Measurements from ENCODE around the gene KLRC3. TPM values are rescaled to one million over a fixed set of nuclear protein-coding genes. Genes with fewer than 3 reads are reported as not detected.

Gene KLRC3
- total RNA-seq, 1 experiment from 2014 or later = not detected

GRCh38 chr12:10364815-10365622, 55.4 kb downstream of the KLRC3 start:
- H3K4me1 Mint-ChIP-seq (ENCODE audit: low read depth, unreplicated experiment) = peaks cover 49% of the 10 kb centered on the region
- H3K4me3 Mint-ChIP-seq (ENCODE audit: low read depth, unreplicated experiment) = no peak overlapping the region
- DNase-seq = peak; percentile 72
- intact Hi-C loops (cut with micrococcal nuclease; ENCODE audit: unreplicated experiment) = loop anchor here (2.0 to 10.0 kb wide), 3 partner anchors 34 to 310 kb away; partner anchors contain the start of gene STYK1
- peaks cover 22% of the 10 kb centered on the region for H3K36me3 Mint-ChIP-seq (ENCODE audit: insufficient read depth, unreplicated experiment)
- BruUV-seq (replicated peaks) = no TSS peak
- no peaks in the 10 kb centered on the region for H3K9me3 Mint-ChIP-seq (ENCODE audit: low read depth, unreplicated experiment)
- CTCF ChIA-PET = interaction anchor here (1.2 kb wide), 1 partner anchor 198 kb away, joined by 3 read pairs; no protein-coding TSS in a partner anchor
- no peak for TF ChIP-seq CTCF (IDR thresholded peaks at IDR 0.05; ENCODE audit: unreplicated experiment)
- no peaks in the 10 kb centered on the region for H3K27me3 Mint-ChIP-seq (ENCODE audit: unreplicated experiment)
- no peak overlapping the region for H3K27ac Mint-ChIP-seq (ENCODE audit: unreplicated experiment)

DNA sequence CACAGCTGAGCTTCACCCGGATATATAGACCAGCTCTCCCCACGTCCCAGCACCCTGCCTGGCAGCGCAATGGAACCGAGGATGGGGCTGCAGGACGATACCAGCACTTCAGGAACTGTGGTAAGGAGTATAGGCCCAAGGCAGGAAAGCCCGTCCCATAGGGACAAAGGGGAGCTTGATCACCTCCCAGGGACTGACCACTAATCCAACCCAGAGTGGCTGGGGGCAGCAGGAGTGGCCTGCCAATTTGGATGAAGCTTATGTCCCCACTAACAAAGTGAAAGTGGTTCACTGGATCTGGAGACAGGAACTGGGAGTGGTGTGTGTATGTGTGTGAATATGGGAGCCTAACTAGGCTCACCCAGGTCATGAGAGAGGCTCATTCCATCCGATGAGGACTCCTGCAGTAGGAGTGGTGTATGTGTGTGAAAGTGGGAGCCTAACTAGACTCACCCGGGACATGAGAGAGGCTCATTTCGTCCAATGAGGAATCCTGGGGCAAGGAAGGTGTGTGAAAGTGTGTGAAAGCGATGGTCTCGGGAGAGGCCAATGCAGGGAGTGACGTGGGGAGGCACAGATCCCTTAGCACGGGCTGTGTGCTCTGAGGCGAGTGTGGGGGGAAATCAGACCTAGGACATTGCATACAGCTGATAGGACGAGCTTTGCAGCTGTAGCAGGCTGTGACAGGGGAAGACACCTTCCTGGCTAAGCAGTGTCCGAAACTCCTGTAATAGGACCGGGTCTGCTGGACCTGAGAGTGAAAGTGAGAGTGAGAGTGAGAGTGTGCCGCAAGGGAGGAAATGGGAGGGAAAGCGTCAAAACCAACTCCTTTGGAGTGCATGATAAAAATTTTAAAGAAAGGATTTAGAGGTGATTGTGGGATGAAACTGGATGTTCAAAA, 56.2 kb downstream of the KLRC3 start:
- no peak for DNase-seq
- H3K27ac Mint-ChIP-seq (ENCODE audit: unreplicated experiment) = no peak overlapping the region
- CTCF ChIA-PET = interaction anchor here (1.2 kb wide), 1 partner anchor 198 kb away, joined by 3 read pairs; no protein-coding TSS in a partner anchor

DNA sequence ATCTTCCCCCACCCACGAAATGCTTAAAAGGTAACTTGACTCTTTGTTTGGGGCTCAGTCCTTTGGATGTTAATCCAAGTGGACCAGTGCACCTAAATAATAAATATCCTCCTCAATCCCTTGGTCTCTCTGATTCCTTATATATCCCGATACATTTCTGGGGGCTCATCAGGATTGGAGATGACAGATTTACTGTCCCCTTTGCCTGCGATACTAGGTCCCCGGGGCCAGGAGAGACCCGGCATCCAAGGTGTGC, 56.8 kb downstream of the KLRC3 start:
- H3K4me1 Mint-ChIP-seq (ENCODE audit: low read depth, unreplicated experiment) = peaks cover 43% of the 10 kb centered on the region

More for the DNA sequence above, 56.2 kb downstream of the KLRC3 start:
- H3K4me3 Mint-ChIP-seq (ENCODE audit: low read depth, unreplicated experiment) = no peak overlapping the region
- peaks cover 43% of the 10 kb centered on the region for H3K4me1 Mint-ChIP-seq (ENCODE audit: low read depth, unreplicated experiment)
- no peak for TF ChIP-seq CTCF (IDR thresholded peaks at IDR 0.05; ENCODE audit: unreplicated experiment)
- BruUV-seq (replicated peaks) = TSS peak; percentile 60
- intact Hi-C loops (cut with micrococcal nuclease; ENCODE audit: unreplicated experiment) = loop anchor here (2.0 to 10.0 kb wide), 3 partner anchors 33 to 311 kb away; partner anchors contain the start of gene STYK1
- peaks cover 22% of the 10 kb centered on the region for H3K36me3 Mint-ChIP-seq (ENCODE audit: insufficient read depth, unreplicated experiment)
- no peaks in the 10 kb centered on the region for H3K9me3 Mint-ChIP-seq (ENCODE audit: low read depth, unreplicated experiment)
- H3K27me3 Mint-ChIP-seq (ENCODE audit: unreplicated experiment) = no peaks in the 10 kb centered on the region

More for the DNA sequence above, 56.8 kb downstream of the KLRC3 start:
- intact Hi-C loops (cut with micrococcal nuclease; ENCODE audit: unreplicated experiment) = loop anchor here (10.0 kb wide), 2 partner anchors 129 to 311 kb away; partner anchors contain the start of gene STYK1
- H3K4me3 Mint-ChIP-seq (ENCODE audit: low read depth, unreplicated experiment) = no peak overlapping the region
- CTCF ChIA-PET = no interaction called here
- DNase-seq = no peak
- H3K27me3 Mint-ChIP-seq (ENCODE audit: unreplicated experiment) = no peaks in the 10 kb centered on the region
- no TSS peak for BruUV-seq (replicated peaks)
- no peak overlapping the region for H3K27ac Mint-ChIP-seq (ENCODE audit: unreplicated experiment)
- no peak for TF ChIP-seq CTCF (IDR thresholded peaks at IDR 0.05; ENCODE audit: unreplicated experiment)
- H3K36me3 Mint-ChIP-seq (ENCODE audit: insufficient read depth, unreplicated experiment) = peaks cover 18% of the 10 kb centered on the region
- no peaks in the 10 kb centered on the region for H3K9me3 Mint-ChIP-seq (ENCODE audit: low read depth, unreplicated experiment)
